ENCODE data around the gene EBPL. TPM values are rescaled to one million over a fixed set of nuclear protein-coding genes. Genes with fewer than 3 reads are reported as not detected.
"Not testable (repeated sequence)": the region's sequence is repeated elsewhere in the genome, so short reads cannot be mapped to it uniquely, and the experiment has no call there.

EBPL gene
- total and polyA plus RNA-seq, 3 experiments from 2014 or later, result 47.9 to 53.3 (median 51.6) TPM

GRCh38 chr13:49615836-49616675 is 75.2 kb downstream of the EBPL start:
- Histone ChIP-seq H3K27ac (ENCODE audit: low read depth, low read length) (no peak overlapping the region), H3K4me1 (ENCODE audit: insufficient read depth, low read length) (no peaks in the 10 kb centered on the region), H3K36me3 (ENCODE audit: insufficient read depth, low read length) (no peaks in the 10 kb centered on the region), H3K4me3 (ENCODE audit: low read length) (no peak overlapping the region), H3K9me3 (ENCODE audit: low read length) (no peaks in the 10 kb centered on the region), H3K27me3 (ENCODE audit: insufficient read depth, low read length, poor library complexity, severe bottlenecking) (no peaks in the 10 kb centered on the region)
- DNase-seq, result no peak
- no peak overlapping the region for H3K4me3 Mint-ChIP-seq
- H3K27ac Mint-ChIP-seq, result no peak overlapping the region
- peaks cover 0 to 3% (median 1%) of the 10 kb centered on the region in 3 donors for H3K36me3 Mint-ChIP-seq
- H3K9me3 Mint-ChIP-seq, result peaks cover 0 to 3% (median 0%) of the 10 kb centered on the region in 5 donors
- ChIA-PET POLR2A (no interaction called here), CTCF (interaction anchor here (1.0 kb wide), 1 partner anchor 9 kb away, joined by 3 read pairs; no protein-coding TSS in a partner anchor)
- H3K4me1 Mint-ChIP-seq, result peaks cover 0 to 4% (median 4%) of the 10 kb centered on the region in 3 donors
- peaks cover 3 to 5% of the 10 kb centered on the region in 2 donors for H3K27me3 Mint-ChIP-seq

- H3K27ac ChIP-seq (ENCODE audit: low read depth, low read length); H3K27ac Mint-ChIP-seq; DNase-seq; H3K27me3 Mint-ChIP-seq; H3K4me1 Mint-ChIP-seq; POLR2A ChIA-PET; H3K36me3 Mint-ChIP-seq; H3K4me3 Mint-ChIP-seq; H3K9me3 ChIP-seq (ENCODE audit: low read length); H3K36me3 ChIP-seq (ENCODE audit: insufficient read depth, low read length); H3K27me3 ChIP-seq (ENCODE audit: insufficient read depth, low read length, poor library complexity, severe bottlenecking); H3K4me3 ChIP-seq (ENCODE audit: low read length); H3K9me3 Mint-ChIP-seq; H3K4me1 ChIP-seq (ENCODE audit: insufficient read depth, low read length): not testable (repeated sequence)
- CTCF ChIA-PET, result interaction anchor here (0.7 to 1.4 kb wide), 4 partner anchors 17 to 311 kb away, joined by 3 to 4 read pairs (median 3); partner anchors contain the start of gene ARL11
Measured at GRCh38 chr13:49612042-49612441, 79.2 kb downstream of the EBPL start.

Other genes starting within 250 kb of the EBPL start
- 1 to 10 TPM; 5.8 to 7.4 TPM for gene CAB39L, start 247.4 kb downstream of the EBPL start, total RNA-seq
- gene CAB39L, start 247.4 kb downstream of the EBPL start, polyA plus RNA-seq, result 4.7 TPM
- 10 to 100 TPM; 13.1 to 13.4 TPM for gene SETDB2, start 247.2 kb downstream of the EBPL start, total RNA-seq
- 11.2 TPM for gene SETDB2, start 247.2 kb downstream of the EBPL start, polyA plus RNA-seq
- gene PHF11, start 195.5 kb downstream of the EBPL start, total RNA-seq, result 10 to 100 TPM; 39.1 to 43.5 TPM
- 92.6 TPM for gene PHF11, start 195.5 kb downstream of the EBPL start, polyA plus RNA-seq
- 10 to 100 TPM; 19.3 to 21.2 TPM for gene RCBTB1, start 105.9 kb downstream of the EBPL start, total RNA-seq
- 7.3 TPM for gene RCBTB1, start 105.9 kb downstream of the EBPL start, polyA plus RNA-seq
- gene ARL11, start 63.0 kb downstream of the EBPL start, total RNA-seq, result under 1 TPM; 0.20 to 0.38 TPM
- 0.31 TPM for gene ARL11, start 63.0 kb downstream of the EBPL start, polyA plus RNA-seq
- gene KPNA3, start 101.2 kb upstream of the EBPL start, total RNA-seq, result 10 to 100 TPM; 62.7 to 62.8 TPM
- 24.3 TPM for gene KPNA3, start 101.2 kb upstream of the EBPL start, polyA plus RNA-seq
- gene SPRYD7, start 244.9 kb upstream of the EBPL start, total RNA-seq, result 10 to 100 TPM in 1 of 2 experiments, 1 to 10 TPM in 1; 8.8 to 10.1 TPM
- 3.4 TPM for gene SPRYD7, start 244.9 kb upstream of the EBPL start, polyA plus RNA-seq